DND-41 (cell line): ENCODE data around the gene PPM1F.

ENCODE experiments used
- ATAC-seq: fragments of 200-7000 bp; cut with Tn5 transposase; 3 replicates; pipeline ENCODE4 v1.9.1; 2021; ENCODE audit warnings: low read depth; ENCODE audit not compliant: insufficient read depth
- DNase-seq: peaks from one replicate; pipeline ENCODE4 v3.0.0-alpha.2; 2020
- H2AFZ ChIP-seq: 2 replicates; pipeline ENCODE4 v1.6.0; 2012; ENCODE audit warnings: low read depth, low read length
- H3K27ac ChIP-seq: 2 replicates; pipeline ENCODE4 v1.5.1; 2012; ENCODE audit warnings: low read length, inconsistent platforms
- H3K27me3 ChIP-seq: fragments of 200-600 bp; sonication (generic); 2 replicates; pipeline ENCODE4 v1.6.0; 2012; ENCODE audit warnings: low read length, mild to moderate bottlenecking, inconsistent platforms; ENCODE audit not compliant: insufficient read depth, poor library complexity
- H3K36me3 ChIP-seq: 2 replicates; pipeline ENCODE4 v1.5.1; 2012; ENCODE audit warnings: low read length, inconsistent platforms; ENCODE audit not compliant: insufficient read depth
- H3K4me1 ChIP-seq: 2 replicates; pipeline ENCODE4 v1.5.1; 2012; ENCODE audit warnings: mild to moderate bottlenecking, low read length; ENCODE audit not compliant: insufficient read depth
- H3K4me2 ChIP-seq: 2 replicates; pipeline ENCODE4 v1.6.0; 2012; ENCODE audit warnings: mild to moderate bottlenecking, moderate library complexity, low read length, inconsistent platforms; ENCODE audit not compliant: insufficient read depth
- H3K4me3 ChIP-seq, 2 experiments: fragments of 200-600 bp in 1 of 2; shearing (Covaris generic) in 1 of 2; 2 replicates each; pipeline ENCODE4 v1.5.1; 2012 to 2016; ENCODE audit warnings: inconsistent platforms in 2 of 2, low read length in 2 of 2, mild to moderate bottlenecking in 2 of 2, low read depth in 1 of 2, moderate library complexity in 1 of 2
- H3K79me2 ChIP-seq: 2 replicates; pipeline ENCODE4 v1.6.0; 2012; ENCODE audit warnings: low read length, inconsistent platforms; ENCODE audit not compliant: insufficient read depth
- H3K9ac ChIP-seq: 2 replicates; pipeline ENCODE4 v1.6.0; 2012; ENCODE audit warnings: low read depth, mild to moderate bottlenecking, inconsistent platforms, low read length, moderate library complexity
- H3K9me3 ChIP-seq: 2 replicates; pipeline ENCODE4 v1.5.1; 2012; ENCODE audit warnings: low read length, moderate library complexity, mild to moderate bottlenecking, inconsistent platforms; ENCODE audit not compliant: insufficient read depth, severe bottlenecking
- H4K20me1 ChIP-seq: 2 replicates; pipeline ENCODE4 v1.6.0; 2012; ENCODE audit warnings: low read length; ENCODE audit not compliant: insufficient read depth
- CTCF ChIP-seq: IDR thresholded peaks from 2 replicates; pipeline ENCODE4 v1.5.1; 2012; ENCODE audit warnings: borderline replicate concordance, low read length, moderate library complexity, mild to moderate bottlenecking; ENCODE audit not compliant: poor library complexity, severe bottlenecking; ENCODE audit errors: extremely low read depth
- EZH2 ChIP-seq: IDR thresholded peaks from 3 replicates; pipeline ENCODE4 v1.6.1; 2012; ENCODE audit warnings: borderline replicate concordance, low read depth, mild to moderate bottlenecking, moderate library complexity, low read length, inconsistent platforms; ENCODE audit not compliant: severe bottlenecking

The PPM1F gene

GRCh38 chr22:21943571-21944448 is 8.8 kb downstream of the PPM1F start:
- Histone ChIP-seq H3K27me3 (no peaks in the 10 kb centered on the region), H3K9me3 (no peaks in the 10 kb centered on the region), H3K27ac (no peak overlapping the region), H3K36me3 (peaks cover 24% of the 10 kb centered on the region), H3K4me2 (no peak overlapping the region), H3K4me3 (no peak overlapping the region), H3K4me1 (peaks cover 4% of the 10 kb centered on the region), H3K9ac (no peak overlapping the region), H2AFZ (no peak overlapping the region), H4K20me1 (peaks cover 8% of the 10 kb centered on the region), H3K79me2 (no peaks in the 10 kb centered on the region)
- no peak for TF ChIP-seq EZH2
- TF ChIP-seq CTCF = no peak
- ATAC-seq (no peak), DNase-seq (no peak)

- TF ChIP-seq EZH2 (no peak), CTCF (no peak)
- Histone ChIP-seq H3K4me1 (peaks cover 16% of the 10 kb centered on the region), H3K27ac (no peak overlapping the region), H3K4me3 (no peak overlapping the region), H3K4me2 (no peak overlapping the region), H3K79me2 (no peaks in the 10 kb centered on the region), H3K9me3 (no peaks in the 10 kb centered on the region), H3K36me3 (peaks cover 24% of the 10 kb centered on the region), H2AFZ (no peak overlapping the region), H4K20me1 (0 out of 2 replicates have a peak, but pooled peaks cover 6% of the 10 kb centered on the region), H3K27me3 (no peaks in the 10 kb centered on the region), H3K9ac (no peak overlapping the region)
- ATAC-seq = no peak
- DNase-seq = no peak
Measured at GRCh38 chr22:21942407-21943343, 10.0 kb downstream of the PPM1F start.

GRCh38 chr22:21941921-21942320 is 10.7 kb downstream of the PPM1F start:
- Histone ChIP-seq H3K36me3 (peaks cover 27% of the 10 kb centered on the region), H3K4me1 (peaks cover 23% of the 10 kb centered on the region), H4K20me1 (0 out of 2 replicates have a peak, but pooled peaks cover 6% of the 10 kb centered on the region), H3K27me3 (no peaks in the 10 kb centered on the region), H3K4me3 (no peak overlapping the region), H3K79me2 (no peaks in the 10 kb centered on the region), H3K9me3 (no peaks in the 10 kb centered on the region), H3K9ac (no peak overlapping the region), H2AFZ (no peak overlapping the region), H3K4me2 (no peak overlapping the region), H3K27ac (no peak overlapping the region)
- ATAC-seq (no peak), DNase-seq (no peak)
- TF ChIP-seq EZH2 (no peak), CTCF (no peak)
